Measurements from ENCODE around the gene RMP24.

The RMP24 gene

DNA sequence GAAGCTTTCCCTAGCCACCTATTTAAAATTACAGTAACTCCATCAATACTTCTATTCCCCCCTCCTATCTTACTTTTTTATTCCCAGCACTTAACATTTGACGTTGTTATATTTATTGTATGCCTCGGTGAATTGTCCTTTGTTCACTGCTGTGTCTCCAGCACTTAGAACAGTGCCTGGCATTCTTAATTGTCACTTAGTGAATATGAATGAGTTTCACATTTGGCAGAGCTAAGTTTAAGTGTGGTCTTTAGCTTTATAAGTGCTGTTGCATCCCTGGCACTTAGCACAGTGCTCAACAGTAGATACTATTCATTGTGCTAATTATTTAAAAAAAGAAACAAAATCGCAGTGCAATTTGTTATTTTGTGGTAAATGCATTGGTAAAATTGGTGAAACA is 1.7 kb downstream of the RMP24 start:
- ATAC-seq (ENCODE audit: low FRiP score) (no peak), DNase-seq (ENCODE audit: low spot score) (no peak)
- TF ChIP-seq, protein P1, sequence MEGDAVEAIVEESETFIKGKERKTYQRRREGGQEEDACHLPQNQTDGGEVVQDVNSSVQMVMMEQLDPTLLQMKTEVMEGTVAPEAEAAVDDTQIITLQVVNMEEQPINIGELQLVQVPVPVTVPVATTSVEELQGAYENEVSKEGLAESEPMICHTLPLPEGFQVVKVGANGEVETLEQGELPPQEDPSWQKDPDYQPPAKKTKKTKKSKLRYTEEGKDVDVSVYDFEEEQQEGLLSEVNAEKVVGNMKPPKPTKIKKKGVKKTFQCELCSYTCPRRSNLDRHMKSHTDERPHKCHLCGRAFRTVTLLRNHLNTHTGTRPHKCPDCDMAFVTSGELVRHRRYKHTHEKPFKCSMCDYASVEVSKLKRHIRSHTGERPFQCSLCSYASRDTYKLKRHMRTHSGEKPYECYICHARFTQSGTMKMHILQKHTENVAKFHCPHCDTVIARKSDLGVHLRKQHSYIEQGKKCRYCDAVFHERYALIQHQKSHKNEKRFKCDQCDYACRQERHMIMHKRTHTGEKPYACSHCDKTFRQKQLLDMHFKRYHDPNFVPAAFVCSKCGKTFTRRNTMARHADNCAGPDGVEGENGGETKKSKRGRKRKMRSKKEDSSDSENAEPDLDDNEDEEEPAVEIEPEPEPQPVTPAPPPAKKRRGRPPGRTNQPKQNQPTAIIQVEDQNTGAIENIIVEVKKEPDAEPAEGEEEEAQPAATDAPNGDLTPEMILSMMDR (IDR thresholded peaks at IDR 0.05), result no peak

DNA sequence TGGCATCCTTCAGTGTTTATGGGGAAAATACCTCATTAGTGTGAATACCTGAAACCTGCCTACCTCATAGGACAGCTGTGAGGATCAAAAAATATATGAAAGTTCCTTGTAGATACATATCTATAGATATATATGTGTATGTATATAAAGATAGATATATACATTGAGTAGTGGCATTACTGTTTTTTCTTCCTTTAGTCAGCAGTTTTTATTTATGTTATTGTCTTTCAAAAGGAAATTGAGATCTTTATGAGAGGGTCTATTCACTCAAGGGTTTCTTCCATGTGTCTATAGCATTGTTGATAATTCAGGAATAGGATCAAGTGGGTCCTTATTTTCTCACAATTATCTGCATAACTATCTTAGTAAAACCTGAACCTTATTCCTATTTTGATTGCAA is 6.6 kb downstream of the RMP24 start:
- no peak for DNase-seq (ENCODE audit: low spot score)
- TF ChIP-seq, protein P1 (IDR thresholded peaks at IDR 0.05), result no peak
- no peak for ATAC-seq (ENCODE audit: low FRiP score)

DNA sequence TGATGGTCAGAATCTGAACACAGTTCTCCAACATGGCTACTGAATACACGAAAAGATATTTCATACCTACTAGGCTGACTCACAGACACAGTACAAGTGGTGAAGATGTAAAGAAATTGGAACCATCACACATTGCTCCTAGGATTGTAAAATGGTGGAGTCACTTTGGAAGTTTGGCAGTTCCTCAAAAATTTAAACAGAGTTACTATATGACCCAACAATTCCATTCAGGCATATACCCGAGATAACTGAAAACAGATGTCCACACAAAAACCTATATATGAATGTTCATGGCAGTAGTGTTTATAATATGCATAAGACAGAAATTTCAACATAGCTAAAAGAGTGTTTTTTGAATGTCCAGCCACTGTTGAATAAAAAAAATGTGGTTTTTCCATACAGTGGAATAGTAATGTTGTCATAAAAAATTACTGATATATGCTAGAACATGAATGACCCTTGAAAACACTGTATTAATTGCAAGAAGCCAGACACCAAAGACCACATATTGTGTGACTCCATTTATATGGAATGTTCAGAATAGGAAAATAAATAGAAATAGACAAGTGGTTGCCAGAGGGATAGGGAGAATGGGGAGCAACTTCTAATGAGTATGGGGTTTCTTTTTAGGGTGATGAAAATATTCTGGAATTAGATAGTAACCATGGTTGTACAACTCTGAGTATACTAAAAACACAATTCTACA is 10.1 kb downstream of the RMP24 start:
- TF ChIP-seq, protein P1 (IDR thresholded peaks at IDR 0.05), result no peak
- DNase-seq (ENCODE audit: low spot score) (no peak), ATAC-seq (ENCODE audit: low FRiP score) (no peak)

DNA sequence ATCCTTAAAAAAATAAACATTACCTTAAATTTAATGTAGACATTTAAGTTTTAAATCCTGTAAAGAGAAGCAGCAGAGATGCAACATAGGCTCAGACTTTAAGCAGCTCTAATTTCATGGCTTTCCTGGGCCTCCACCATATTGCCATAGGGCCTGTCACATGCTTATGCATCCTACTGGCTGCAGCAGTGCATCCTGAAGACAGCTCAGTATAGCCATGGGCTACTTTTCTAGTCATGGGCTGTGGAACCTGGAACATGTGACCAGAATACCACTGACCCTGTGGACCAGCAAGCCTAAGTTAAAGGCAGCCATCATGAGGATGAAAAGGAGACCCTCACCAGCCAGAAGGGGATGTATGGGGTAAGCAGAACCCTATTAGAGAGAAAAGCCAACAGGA is 10.7 kb downstream of the RMP24 start:
- TF ChIP-seq, protein P1 (IDR thresholded peaks at IDR 0.05), result no peak
- ATAC-seq (ENCODE audit: low FRiP score), result no peak
- DNase-seq (ENCODE audit: low spot score), result no peak

DNA sequence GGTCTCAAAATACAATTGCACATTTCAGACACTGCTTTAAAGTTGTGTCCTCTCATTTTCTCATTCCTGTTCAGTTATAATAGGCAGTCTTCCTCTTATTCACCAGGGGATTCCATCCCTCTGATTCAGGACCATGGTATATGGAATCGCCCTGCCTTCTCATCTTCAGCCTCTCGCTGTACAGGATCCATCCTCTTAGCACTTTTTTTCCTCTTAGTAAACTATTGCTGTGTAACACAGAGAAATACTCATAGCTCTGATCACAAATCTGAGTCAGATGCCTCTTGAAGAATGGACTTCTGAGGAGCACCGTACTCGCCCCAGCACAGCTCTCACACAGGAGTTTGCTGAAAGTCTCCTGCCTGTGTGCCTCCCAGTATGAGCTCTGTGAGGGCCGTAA is 11.3 kb downstream of the RMP24 start:
- TF ChIP-seq, protein P1 (IDR thresholded peaks at IDR 0.05), result no peak
- no peak for DNase-seq (ENCODE audit: low spot score)
- no peak for ATAC-seq (ENCODE audit: low FRiP score)

DNA sequence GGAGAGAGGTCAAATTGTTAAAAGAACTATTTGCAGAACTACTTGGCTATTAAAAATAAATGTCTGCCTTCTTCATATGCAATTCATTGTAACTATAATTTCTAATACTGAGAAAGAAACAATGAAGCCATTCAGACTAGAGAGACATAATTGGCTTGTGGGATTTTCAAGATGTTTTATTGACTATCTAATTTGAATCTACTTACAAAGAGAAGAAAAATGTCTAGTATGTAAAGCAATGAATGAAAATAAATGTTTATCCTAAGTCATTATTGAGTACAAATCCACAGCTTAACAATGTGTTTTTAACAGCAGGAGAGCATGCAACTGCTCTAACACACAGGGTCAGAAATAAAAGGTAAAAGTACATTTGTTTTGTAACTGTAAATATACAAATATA is 19.2 kb downstream of the RMP24 start:
- TF ChIP-seq, protein P1 (IDR thresholded peaks at IDR 0.05), result no peak
- DNase-seq (ENCODE audit: low spot score) (no peak), ATAC-seq (ENCODE audit: low FRiP score) (no peak)

DNA sequence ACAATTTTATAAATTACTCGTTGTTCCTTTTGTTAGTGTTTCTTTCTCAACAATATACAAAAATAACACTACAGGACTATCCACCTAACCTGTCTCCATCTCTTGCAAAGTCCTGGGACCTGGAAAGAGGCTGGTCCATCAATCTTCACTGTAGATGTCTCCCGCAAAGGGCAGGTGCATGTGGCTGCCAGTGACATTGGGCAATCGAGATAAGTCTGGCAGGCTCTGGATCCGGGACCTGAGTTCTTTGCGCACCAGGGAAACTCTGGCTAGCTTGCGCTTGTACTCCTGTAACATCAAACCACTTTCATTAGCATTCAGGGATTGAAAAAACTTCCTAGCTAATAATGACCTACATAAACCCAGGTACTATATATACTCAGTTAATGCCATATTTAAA is 20.5 kb downstream of the RMP24 start:
- TF ChIP-seq, protein P1 (IDR thresholded peaks at IDR 0.05), result no peak
- ATAC-seq (ENCODE audit: low FRiP score) (no peak), DNase-seq (ENCODE audit: low spot score) (no peak)
